NB4 (cell line): ENCODE results near the gene ERH.

Source experiments
- MYC ChIP-seq: IDR thresholded peaks from 2 replicates; pipeline ENCODE4 v1.6.1; 2011; ENCODE audit warnings: low read depth, low read length
- POLR2A ChIP-seq: IDR thresholded peaks from 2 replicates; pipeline ENCODE4 v1.6.1; 2011; ENCODE audit warnings: mild to moderate bottlenecking; ENCODE audit not compliant: insufficient read length; ENCODE audit errors: extremely low read depth
- TF ChIP-seq, protein P1 (sequence below): IDR thresholded peaks from one replicate; pipeline ENCODE4 v1.5.1; 2012; ENCODE audit warnings: low read depth, low read length

DNA sequence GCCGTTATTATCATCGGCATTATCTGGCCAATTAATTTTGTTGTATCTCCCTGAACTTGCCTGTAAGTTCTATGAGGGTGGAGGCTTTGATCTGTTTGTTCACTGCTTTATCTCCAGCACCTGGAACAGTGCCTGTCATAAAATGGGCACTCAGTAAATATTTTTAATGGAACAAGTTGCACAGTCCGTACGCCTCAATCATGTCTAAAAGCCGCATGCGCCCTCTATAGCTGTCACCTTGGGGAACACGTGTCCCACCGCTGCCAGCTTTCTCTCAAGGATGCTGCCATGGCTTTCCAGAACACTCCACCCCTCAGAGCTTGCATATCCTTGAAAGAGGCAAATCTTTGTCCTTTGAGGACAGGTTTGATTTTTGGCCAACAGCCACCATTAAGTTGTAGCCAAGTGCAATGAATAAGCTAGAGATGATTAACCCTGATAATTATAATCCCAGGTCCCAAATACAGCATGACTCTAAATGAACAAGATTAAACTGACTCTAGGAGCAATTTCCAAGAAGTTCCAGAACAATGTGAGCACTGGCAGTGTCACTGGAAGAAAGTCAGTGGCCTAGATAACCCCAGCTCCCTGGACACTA lies 55.1 kb downstream of the ERH start:
- TF ChIP-seq, protein P1, sequence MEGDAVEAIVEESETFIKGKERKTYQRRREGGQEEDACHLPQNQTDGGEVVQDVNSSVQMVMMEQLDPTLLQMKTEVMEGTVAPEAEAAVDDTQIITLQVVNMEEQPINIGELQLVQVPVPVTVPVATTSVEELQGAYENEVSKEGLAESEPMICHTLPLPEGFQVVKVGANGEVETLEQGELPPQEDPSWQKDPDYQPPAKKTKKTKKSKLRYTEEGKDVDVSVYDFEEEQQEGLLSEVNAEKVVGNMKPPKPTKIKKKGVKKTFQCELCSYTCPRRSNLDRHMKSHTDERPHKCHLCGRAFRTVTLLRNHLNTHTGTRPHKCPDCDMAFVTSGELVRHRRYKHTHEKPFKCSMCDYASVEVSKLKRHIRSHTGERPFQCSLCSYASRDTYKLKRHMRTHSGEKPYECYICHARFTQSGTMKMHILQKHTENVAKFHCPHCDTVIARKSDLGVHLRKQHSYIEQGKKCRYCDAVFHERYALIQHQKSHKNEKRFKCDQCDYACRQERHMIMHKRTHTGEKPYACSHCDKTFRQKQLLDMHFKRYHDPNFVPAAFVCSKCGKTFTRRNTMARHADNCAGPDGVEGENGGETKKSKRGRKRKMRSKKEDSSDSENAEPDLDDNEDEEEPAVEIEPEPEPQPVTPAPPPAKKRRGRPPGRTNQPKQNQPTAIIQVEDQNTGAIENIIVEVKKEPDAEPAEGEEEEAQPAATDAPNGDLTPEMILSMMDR: no peak
- TF ChIP-seq POLR2A (no peak), MYC (no peak)
